Measurements from ENCODE around the gene PPP3R1.

The PPP3R1 gene

GRCh38 chr2:68252400-68253218 is at the start of gene PPP3R1:
TSS of gene PPP3R1 (minus strand) at chr2:68252532. CDS start at chr2:68252127, 405 bp downstream.
- peak; percentile 93 for DNase-seq (ENCODE audit: low read depth)

- DNase-seq (ENCODE audit: low read depth), result no peak
These were observed 43.2 kb upstream of the PPP3R1 start for GRCh38 chr2:68295516-68295915.

- DNase-seq (ENCODE audit: low read depth), result no peak
These were observed 42.6 kb upstream of the PPP3R1 start for GRCh38 chr2:68294913-68295312.

GRCh38 chr2:68294187-68294586 is 41.9 kb upstream of the PPP3R1 start:
- no peak for DNase-seq (ENCODE audit: low read depth)

GRCh38 chr2:68293755-68294154 is 41.4 kb upstream of the PPP3R1 start:
- DNase-seq (ENCODE audit: low read depth), result no peak

GRCh38 chr2:68293024-68293423 is 40.7 kb upstream of the PPP3R1 start:
- no peak for DNase-seq (ENCODE audit: low read depth)

GRCh38 chr2:68292108-68292710 is 39.9 kb upstream of the PPP3R1 start:
- DNase-seq (ENCODE audit: low read depth), result no peak

GRCh38 chr2:68291314-68291713 is 39.0 kb upstream of the PPP3R1 start:
- DNase-seq (ENCODE audit: low read depth), result no peak

- no peak for DNase-seq (ENCODE audit: low read depth)
These were observed 38.6 kb upstream of the PPP3R1 start for GRCh38 chr2:68290901-68291300.

GRCh38 chr2:68287580-68288441 is 35.5 kb upstream of the PPP3R1 start:
- peak; percentile 83 for DNase-seq (ENCODE audit: low read depth)

- peak; percentile 67 for DNase-seq (ENCODE audit: low read depth)
These were observed 32.6 kb upstream of the PPP3R1 start for GRCh38 chr2:68284896-68285295.

GRCh38 chr2:68283419-68283812 is 31.1 kb upstream of the PPP3R1 start:
- DNase-seq (ENCODE audit: low read depth), result no peak

GRCh38 chr2:68282811-68283418 is 30.6 kb upstream of the PPP3R1 start:
- no peak for DNase-seq (ENCODE audit: low read depth)

GRCh38 chr2:68280796-68281195 is 28.5 kb upstream of the PPP3R1 start:
- no peak for DNase-seq (ENCODE audit: low read depth)

GRCh38 chr2:68280348-68280747 is 28.0 kb upstream of the PPP3R1 start:
- no peak for DNase-seq (ENCODE audit: low read depth)

- no peak for DNase-seq (ENCODE audit: low read depth)
These were observed 27.4 kb upstream of the PPP3R1 start for GRCh38 chr2:68279691-68280090.

GRCh38 chr2:68278169-68278568 is 25.8 kb upstream of the PPP3R1 start:
- DNase-seq (ENCODE audit: low read depth), result no peak

GRCh38 chr2:68274022-68274421 is 21.7 kb upstream of the PPP3R1 start:
- DNase-seq (ENCODE audit: low read depth), result no peak

GRCh38 chr2:68272246-68272994 is 20.1 kb upstream of the PPP3R1 start:
- no peak for DNase-seq (ENCODE audit: low read depth)

- DNase-seq (ENCODE audit: low read depth), result no peak
These were observed 14.3 kb upstream of the PPP3R1 start for GRCh38 chr2:68266655-68267054.

- no peak for DNase-seq (ENCODE audit: low read depth)
These were observed 11.3 kb upstream of the PPP3R1 start for GRCh38 chr2:68263632-68264031.

GRCh38 chr2:68258851-68259250 is 6.5 kb upstream of the PPP3R1 start:
- no peak for DNase-seq (ENCODE audit: low read depth)

All from stromal cell of bone marrow (primary cell).